Neuronal stem cell (in vitro differentiated cells): ENCODE data around the gene ZMYM3.

ENCODE experiments used
- DNase-seq: peaks from one replicate; pipeline ENCODE4 v3.0.0-alpha.2; 2013; ENCODE audit warnings: low spot score
- H2AFZ ChIP-seq: one replicate; pipeline ENCODE4 v1.6.1; 2013; ENCODE audit warnings: mild to moderate bottlenecking, low read length, inconsistent platforms
- H2AK5ac ChIP-seq: 2 replicates; pipeline ENCODE4 v1.6.1; 2013; ENCODE audit warnings: low read depth, mild to moderate bottlenecking, inconsistent platforms, low read length, moderate library complexity, mixed read lengths
- H2BK120ac ChIP-seq: 2 replicates; pipeline ENCODE4 v1.6.1; 2013; ENCODE audit warnings: low read depth, mild to moderate bottlenecking, inconsistent platforms, low read length, moderate library complexity, mixed read lengths
- H2BK12ac ChIP-seq: one replicate; pipeline ENCODE4 v1.6.1; 2013; ENCODE audit warnings: low read length, inconsistent platforms
- H2BK15ac ChIP-seq: 2 replicates; pipeline ENCODE4 v1.6.1; 2013; ENCODE audit warnings: mild to moderate bottlenecking, low read length, inconsistent platforms, mixed read lengths
- H2BK5ac ChIP-seq: one replicate; pipeline ENCODE4 v1.6.1; 2013; ENCODE audit warnings: inconsistent platforms, mild to moderate bottlenecking, low read length, moderate library complexity
- H3K14ac ChIP-seq: one replicate; pipeline ENCODE4 v1.6.1; 2013; ENCODE audit warnings: low read length, inconsistent platforms
- H3K18ac ChIP-seq: 2 replicates; pipeline ENCODE4 v1.6.1; 2013; ENCODE audit warnings: low read length, inconsistent platforms
- H3K23ac ChIP-seq: 2 replicates; pipeline ENCODE4 v1.6.1; 2013; ENCODE audit warnings: low read depth, mild to moderate bottlenecking, mixed read lengths, low read length, inconsistent platforms; ENCODE audit not compliant: poor library complexity
- H3K27ac ChIP-seq: replicated peaks from 3 replicates; pipeline ENCODE4 v1.5.1; 2013; ENCODE audit warnings: low read length, inconsistent platforms
- H3K27me3 ChIP-seq, 3 experiments: 2 replicates each; pipeline ENCODE4 v1.6.1; 2013; ENCODE audit warnings: low read length in 3 of 3, mild to moderate bottlenecking in 2 of 3, inconsistent platforms in 1 of 3, low read depth in 1 of 3, mixed read lengths in 1 of 3, moderate library complexity in 1 of 3; ENCODE audit not compliant: control insufficient read depth in 3 of 3, insufficient read depth in 3 of 3
- H3K36me3 ChIP-seq, 2 donors: replicated peaks in 1 of 2; 2 replicates each; pipeline ENCODE4 v1.6.1; 2013; ENCODE audit warnings: low read length in 2 of 2; ENCODE audit not compliant: control insufficient read depth in 2 of 2, insufficient read depth in 2 of 2
- H3K4ac ChIP-seq: 2 replicates; pipeline ENCODE4 v1.6.1; 2013; ENCODE audit warnings: inconsistent platforms, mild to moderate bottlenecking, low read length, moderate library complexity
- H3K4me1 ChIP-seq, 2 donors: 1 replicate in 1 of 2; 2 replicates in 1 of 2; pipeline ENCODE4 v1.6.1; 2013; ENCODE audit warnings: low read length in 2 of 2, low read depth in 1 of 2; ENCODE audit not compliant: control insufficient read depth in 2 of 2, insufficient read depth in 1 of 2
- H3K4me2 ChIP-seq: one replicate; pipeline ENCODE4 v1.6.1; 2013; ENCODE audit warnings: mild to moderate bottlenecking, low read length, inconsistent platforms; ENCODE audit not compliant: insufficient read depth, poor library complexity, severe bottlenecking
- H3K4me3 ChIP-seq, 2 donors: 2 replicates each; pipeline ENCODE4 v1.5.1; 2013; ENCODE audit warnings: low read length in 2 of 2, mild to moderate bottlenecking in 2 of 2, inconsistent platforms in 1 of 2, moderate library complexity in 1 of 2
- H3K79me1 ChIP-seq: one replicate; pipeline ENCODE4 v1.6.1; 2013; ENCODE audit warnings: low read depth, mild to moderate bottlenecking, inconsistent platforms, low read length, moderate library complexity
- H3K9ac ChIP-seq: one replicate; pipeline ENCODE4 v1.6.1; 2013; ENCODE audit warnings: mild to moderate bottlenecking, low read depth, low read length, inconsistent platforms; ENCODE audit not compliant: poor library complexity
- H3K9me3 ChIP-seq, 2 donors: replicated peaks in 1 of 2; 2 replicates each; pipeline versions ENCODE3 to v1.6.1; 2013; ENCODE audit warnings: low read length in 2 of 2, mild to moderate bottlenecking in 2 of 2, inconsistent platforms in 1 of 2, low read depth in 1 of 2, mixed read lengths in 1 of 2, moderate library complexity in 1 of 2; ENCODE audit not compliant: control insufficient read depth in 2 of 2, insufficient read depth in 1 of 2
- H4K8ac ChIP-seq: one replicate; pipeline ENCODE4 v1.6.1; 2013; ENCODE audit warnings: low read depth, mild to moderate bottlenecking, inconsistent platforms, low read length, moderate library complexity
- H4K91ac ChIP-seq: one replicate; pipeline ENCODE4 v1.6.1; 2013; ENCODE audit warnings: low read length, low read depth, mild to moderate bottlenecking, inconsistent platforms; ENCODE audit not compliant: poor library complexity
- WGBS, 2 donors: extraction: QIAGEN DNeasy Blood & Tissue Kit; methylation state at CpG; one replicate each; pipeline ENCODE4 v1.1.7; 2013; ENCODE audit warnings: missing lambda C conversion rate in 2 of 2, mixed read lengths in 1 of 2; ENCODE audit not compliant: insufficient read length in 2 of 2, insufficient replicate concordance in 1 of 2; ENCODE audit errors: extremely low coverage in 2 of 2; 5-methylcytosine and 5-hydroxymethylcytosine counted together

Gene ZMYM3

DNA sequence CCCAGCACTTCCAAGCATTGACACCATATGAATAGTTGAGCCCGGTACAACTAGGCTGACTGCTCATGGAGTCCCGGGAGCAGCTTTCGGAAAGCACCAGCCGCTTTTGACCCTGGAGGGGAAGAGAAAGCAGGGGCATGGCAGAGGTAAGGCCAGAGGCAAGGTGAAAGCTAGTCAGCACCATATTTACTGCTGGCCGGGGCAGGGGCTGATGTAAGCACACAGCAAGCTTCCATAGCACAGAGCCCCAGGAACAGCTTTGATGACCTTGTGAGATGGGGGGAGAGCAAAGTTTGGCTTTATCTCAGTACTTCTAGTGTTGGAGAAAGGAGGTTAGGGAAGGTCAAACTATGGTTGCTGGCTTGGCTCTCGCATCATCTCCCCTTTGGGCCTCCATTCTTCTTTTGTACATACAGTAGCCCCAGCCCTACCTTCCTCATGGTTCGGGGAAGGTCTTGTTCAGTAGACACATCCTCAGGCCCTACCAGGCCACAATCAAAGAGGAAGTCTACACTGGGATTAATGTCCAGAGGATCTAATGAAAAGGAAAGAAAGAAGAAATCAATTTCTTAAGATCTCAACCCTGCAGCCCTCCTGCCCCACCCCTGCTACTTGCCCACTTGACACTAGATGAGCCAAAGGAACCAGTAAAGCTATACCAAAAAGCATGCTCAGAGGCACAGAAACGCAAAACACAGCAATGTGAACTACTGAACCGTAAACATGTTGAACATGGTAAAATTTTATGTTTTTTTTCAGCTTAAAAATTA, 9.4 kb downstream of the ZMYM3 start:
- Histone ChIP-seq H3K4me1 (no peaks in the 10 kb centered on the region), H2BK15ac (no peak overlapping the region), H3K36me3 (peaks cover 66 to 100% of the 10 kb centered on the region in 2 donors)

DNA sequence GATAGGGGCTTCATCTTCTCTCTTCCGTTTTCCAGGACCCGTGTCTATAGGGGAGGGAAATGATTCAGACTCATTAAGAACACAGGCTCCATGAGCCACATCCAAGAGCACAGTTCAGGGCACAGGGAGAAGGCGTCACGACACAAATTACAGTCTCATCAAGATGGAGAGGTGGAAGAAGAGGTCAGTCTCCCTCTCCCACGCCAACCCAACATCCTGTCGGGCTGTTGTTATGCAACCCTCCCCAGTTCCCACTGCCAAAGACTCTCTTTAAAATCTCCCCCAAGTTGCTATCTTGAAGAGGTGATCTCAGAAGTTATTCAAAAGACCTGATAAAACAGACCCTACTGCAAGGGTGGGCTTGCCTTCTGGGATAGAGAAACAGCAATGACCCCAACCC, 12.6 kb downstream of the ZMYM3 start:
- H2BK5ac ChIP-seq = no peak overlapping the region
- H3K4ac ChIP-seq = no peak overlapping the region
- H2AFZ ChIP-seq = no peak overlapping the region
- no peak for DNase-seq
- no peak overlapping the region for H3K23ac ChIP-seq
- H3K9me3 ChIP-seq = no peaks in the 10 kb centered on the region
- no peak overlapping the region for H2BK120ac ChIP-seq
- no peak overlapping the region for H3K4me2 ChIP-seq
- no peak overlapping the region for H3K18ac ChIP-seq
- no peak overlapping the region for H3K14ac ChIP-seq
- H4K91ac ChIP-seq = no peak overlapping the region
- H3K27me3 ChIP-seq = no peaks in the 10 kb centered on the region
- H2AK5ac ChIP-seq = no peak overlapping the region
- no peak overlapping the region for H3K27ac ChIP-seq
- no peak overlapping the region for H3K4me3 ChIP-seq
- H3K36me3 ChIP-seq = peaks cover 40 to 72% of the 10 kb centered on the region in 2 donors
- no peak overlapping the region for H2BK15ac ChIP-seq
- peaks cover 2% of the 10 kb centered on the region for H3K79me1 ChIP-seq
- no peak overlapping the region for H4K8ac ChIP-seq
- no CpG with 5 or more reads among the region's 6 CpGs for WGBS, 2 donors
- H3K9ac ChIP-seq = no peak overlapping the region
- no peaks in the 10 kb centered on the region for H3K4me1 ChIP-seq
- no peak overlapping the region for H2BK12ac ChIP-seq

More for the DNA sequence above, 9.4 kb downstream of the ZMYM3 start:
- H2AK5ac ChIP-seq = no peak overlapping the region
- H3K27ac ChIP-seq = no peak overlapping the region
- H3K4me2 ChIP-seq = no peak overlapping the region
- no peak overlapping the region for H2BK12ac ChIP-seq
- DNase-seq = no peak
- H4K91ac ChIP-seq = no peak overlapping the region
- no peak overlapping the region for H3K9ac ChIP-seq
- no peak overlapping the region for H2BK5ac ChIP-seq
- no peak overlapping the region for H3K4me3 ChIP-seq
- H3K27me3 ChIP-seq = no peaks in the 10 kb centered on the region
- H3K18ac ChIP-seq = no peak overlapping the region
- H3K4ac ChIP-seq = no peak overlapping the region
- peaks cover 6% of the 10 kb centered on the region for H3K79me1 ChIP-seq
- H3K14ac ChIP-seq = no peak overlapping the region
- no CpG with 5 or more reads among the region's 9 CpGs for WGBS, 2 donors
- H4K8ac ChIP-seq = no peak overlapping the region
- no peak overlapping the region for H3K23ac ChIP-seq
- H3K9me3 ChIP-seq = no peaks in the 10 kb centered on the region
- H2AFZ ChIP-seq = no peak overlapping the region
- H2BK120ac ChIP-seq = no peak overlapping the region

DNA sequence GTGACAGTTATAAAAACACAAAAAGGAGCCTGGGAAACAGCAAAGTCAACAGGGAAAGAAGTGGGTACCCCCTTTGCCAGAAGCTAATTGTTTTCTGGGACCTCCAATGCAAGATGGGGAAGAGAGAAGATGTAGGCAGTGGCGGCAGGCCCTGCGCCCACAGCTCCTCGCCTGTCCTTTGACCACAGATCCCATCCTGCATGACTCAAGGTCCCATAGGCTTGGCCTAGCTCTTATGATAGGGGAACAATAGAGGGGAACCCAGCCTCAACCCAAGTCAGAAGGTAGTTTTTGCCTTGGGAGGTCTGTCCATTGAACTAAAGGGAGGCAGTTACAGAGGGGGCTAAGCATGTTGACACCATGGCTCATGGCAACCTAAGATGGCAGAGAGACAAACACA, 14.2 kb downstream of the ZMYM3 start:
- H3K27ac ChIP-seq = no peak overlapping the region
- H2BK12ac ChIP-seq = no peak overlapping the region
- no peak overlapping the region for H4K8ac ChIP-seq
- H3K4ac ChIP-seq = no peak overlapping the region
- no peak overlapping the region for H3K14ac ChIP-seq
- H3K23ac ChIP-seq = no peak overlapping the region
- no peak overlapping the region for H2AK5ac ChIP-seq
- H2BK15ac ChIP-seq = no peak overlapping the region
- H3K4me1 ChIP-seq = no peaks in the 10 kb centered on the region
- no peak overlapping the region for H3K4me2 ChIP-seq
- H3K9ac ChIP-seq = no peak overlapping the region
- H2AFZ ChIP-seq = no peak overlapping the region
- H3K9me3 ChIP-seq = no peaks in the 10 kb centered on the region
- H2BK5ac ChIP-seq = no peak overlapping the region
- H2BK120ac ChIP-seq = no peak overlapping the region
- peaks cover 29 to 57% of the 10 kb centered on the region in 2 donors for H3K36me3 ChIP-seq
- no peak overlapping the region for H4K91ac ChIP-seq
- no peak overlapping the region for H3K4me3 ChIP-seq
- H3K79me1 ChIP-seq = peaks cover 2% of the 10 kb centered on the region
- WGBS, 2 donors = no CpG with 5 or more reads among the region's 3 CpGs
- no peak overlapping the region for H3K18ac ChIP-seq
- H3K27me3 ChIP-seq = no peaks in the 10 kb centered on the region
- DNase-seq = no peak

DNA sequence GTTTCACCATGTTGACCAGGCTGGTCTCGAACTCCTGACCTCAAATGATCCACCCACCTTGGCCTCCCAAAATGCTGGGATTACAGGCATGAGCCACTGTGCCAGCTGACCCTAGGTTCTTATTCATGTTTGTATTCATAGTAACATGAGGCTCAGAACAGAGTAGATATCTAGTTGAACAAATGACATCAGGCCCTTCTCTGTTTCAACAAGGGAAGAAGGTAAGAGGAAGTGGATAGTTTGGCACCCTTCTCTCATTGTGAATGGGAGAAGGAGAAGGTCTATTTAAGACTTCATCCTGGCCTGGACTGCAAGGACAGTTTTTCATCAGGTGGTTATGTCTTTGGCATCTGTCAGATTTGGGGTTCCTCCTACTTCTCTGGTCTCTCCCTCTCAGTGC, 17.1 kb downstream of the ZMYM3 start:
- H3K23ac ChIP-seq = no peak overlapping the region
- peaks cover 9 to 28% of the 10 kb centered on the region in 2 donors for H3K36me3 ChIP-seq
- H3K4me1 ChIP-seq = no peaks in the 10 kb centered on the region
- H2AFZ ChIP-seq = no peak overlapping the region
- H2BK15ac ChIP-seq = no peak overlapping the region
- H2BK120ac ChIP-seq = no peak overlapping the region
- H3K18ac ChIP-seq = no peak overlapping the region
- no peak overlapping the region for H2BK12ac ChIP-seq
- H2BK5ac ChIP-seq = no peak overlapping the region
- no peak overlapping the region for H2AK5ac ChIP-seq
- H3K27me3 ChIP-seq = no peaks in the 10 kb centered on the region
- no peak overlapping the region for H3K4ac ChIP-seq
- H3K4me3 ChIP-seq = no peak overlapping the region
- no peak overlapping the region for H4K8ac ChIP-seq
- H3K14ac ChIP-seq = no peak overlapping the region
- DNase-seq = no peak
- H4K91ac ChIP-seq = no peak overlapping the region
- H3K4me2 ChIP-seq = no peak overlapping the region
- H3K27ac ChIP-seq = no peak overlapping the region
- H3K9me3 ChIP-seq = no peaks in the 10 kb centered on the region
- no peak overlapping the region for H3K9ac ChIP-seq
- no CpG with 5 or more reads among the region's 1 CpG for whole genome bisulfite sequencing, 2 donors
- H3K79me1 ChIP-seq = no peaks in the 10 kb centered on the region
